KOPT-K1 (cell line): ENCODE data around the gene NUMB.
"Not testable (repeated sequence)": the region's sequence is repeated elsewhere in the genome, so short reads cannot be mapped to it uniquely, and the experiment has no call there.

ENCODE experiments used
- H3K27ac ChIP-seq: fragments of 200-600 bp; sonication (generic); 2 replicates; pipeline ENCODE4 v1.5.1; 2016; ENCODE audit warnings: antibody characterized with exemption, mild to moderate bottlenecking, low read depth, low read length; ENCODE audit not compliant: poor library complexity, severe bottlenecking
- H3K36me3 ChIP-seq: fragments of 200-600 bp; sonication (generic); 2 replicates; pipeline ENCODE4 v1.5.1; 2017; ENCODE audit warnings: antibody characterized with exemption, mild to moderate bottlenecking, low read length, moderate library complexity; ENCODE audit not compliant: insufficient read depth
- H3K9me3 ChIP-seq: fragments of 200-600 bp; sonication (generic); 2 replicates; pipeline ENCODE4 v1.5.1; 2017; ENCODE audit warnings: antibody characterized with exemption, low read length, mild to moderate bottlenecking; ENCODE audit not compliant: insufficient read depth, poor library complexity, severe bottlenecking

NUMB gene

GRCh38 chr14:73406248-73406647 lies 52.1 kb downstream of the NUMB start:
- not testable (repeated sequence) for H3K27ac ChIP-seq, H3K9me3 ChIP-seq
- peaks cover 11% of the 10 kb centered on the region for H3K36me3 ChIP-seq

GRCh38 chr14:73403181-73403752 lies 55.1 kb downstream of the NUMB start:
- Histone ChIP-seq H3K9me3 (no peaks in the 10 kb centered on the region), H3K36me3 (peaks cover 6% of the 10 kb centered on the region), H3K27ac (no peak overlapping the region)

- Histone ChIP-seq H3K36me3 (peaks cover 6% of the 10 kb centered on the region), H3K27ac (no peak overlapping the region), H3K9me3 (no peaks in the 10 kb centered on the region)
Measured at GRCh38 chr14:73402579-73402978, 55.8 kb downstream of the NUMB start.

GRCh38 chr14:73397810-73398209 lies 60.5 kb downstream of the NUMB start:
- Histone ChIP-seq H3K36me3 (no peaks in the 10 kb centered on the region), H3K27ac (no peak overlapping the region), H3K9me3 (no peaks in the 10 kb centered on the region)

- H3K36me3 ChIP-seq, result no peaks in the 10 kb centered on the region
- no peaks in the 10 kb centered on the region for H3K9me3 ChIP-seq
- H3K27ac ChIP-seq, result no peak overlapping the region
Measured at GRCh38 chr14:73394317-73394716, 64.0 kb downstream of the NUMB start.

- no peaks in the 10 kb centered on the region for H3K36me3 ChIP-seq
- H3K9me3 ChIP-seq, result no peaks in the 10 kb centered on the region
- H3K27ac ChIP-seq, result no peak overlapping the region
Measured at GRCh38 chr14:73393375-73393774, 65.0 kb downstream of the NUMB start.

GRCh38 chr14:73392329-73393257 lies 65.8 kb downstream of the NUMB start:
- Histone ChIP-seq H3K36me3 (no peaks in the 10 kb centered on the region), H3K27ac (no peak overlapping the region)

GRCh38 chr14:73387860-73388259 lies 70.5 kb downstream of the NUMB start:
- H3K27ac ChIP-seq, H3K9me3 ChIP-seq, H3K36me3 ChIP-seq: not testable (repeated sequence)

More at GRCh38 chr14:73392329-73393257, 65.8 kb downstream of the NUMB start:
- H3K9me3 ChIP-seq, result no peaks in the 10 kb centered on the region

GRCh38 chr14:73386342-73386741 lies 72.0 kb downstream of the NUMB start:
- H3K27ac ChIP-seq, result no peak overlapping the region
- H3K9me3 ChIP-seq, result peaks cover 12% of the 10 kb centered on the region
- H3K36me3 ChIP-seq, result no peaks in the 10 kb centered on the region

GRCh38 chr14:73385021-73385420 lies 73.3 kb downstream of the NUMB start:
- peaks cover 12% of the 10 kb centered on the region for H3K9me3 ChIP-seq
- H3K27ac ChIP-seq, H3K36me3 ChIP-seq: not testable (repeated sequence)

- no peaks in the 10 kb centered on the region for H3K36me3 ChIP-seq
- no peak overlapping the region for H3K27ac ChIP-seq
Measured at GRCh38 chr14:73383356-73383755, 75.0 kb downstream of the NUMB start.

GRCh38 chr14:73381380-73382013 lies 76.8 kb downstream of the NUMB start:
- Histone ChIP-seq H3K36me3 (no peaks in the 10 kb centered on the region), H3K27ac (no peak overlapping the region), H3K9me3 (peaks cover 12% of the 10 kb centered on the region)

More at GRCh38 chr14:73383356-73383755, 75.0 kb downstream of the NUMB start:
- H3K9me3 ChIP-seq, result peaks cover 12% of the 10 kb centered on the region

- Histone ChIP-seq H3K9me3 (no peaks in the 10 kb centered on the region), H3K36me3 (no peaks in the 10 kb centered on the region), H3K27ac (no peak overlapping the region)
Measured at GRCh38 chr14:73376585-73376984, 81.8 kb downstream of the NUMB start.

- no peaks in the 10 kb centered on the region for H3K9me3 ChIP-seq
- no peaks in the 10 kb centered on the region for H3K36me3 ChIP-seq
- no peak overlapping the region for H3K27ac ChIP-seq
Measured at GRCh38 chr14:73375861-73376260, 82.5 kb downstream of the NUMB start.

- no peak overlapping the region for H3K27ac ChIP-seq
- no peaks in the 10 kb centered on the region for H3K9me3 ChIP-seq
- H3K36me3 ChIP-seq, result no peaks in the 10 kb centered on the region
Measured at GRCh38 chr14:73374218-73374617, 84.1 kb downstream of the NUMB start.
